Bone marrow (tissue), 2 donors: ENCODE data around the gene DNAH5.

Experiments used
- DNase-seq, 2 donors: peaks; one replicate each; lab custom pipeline; 2025; lab: John Stamatoyannopoulos, UW

The DNAH5 gene

DNA sequence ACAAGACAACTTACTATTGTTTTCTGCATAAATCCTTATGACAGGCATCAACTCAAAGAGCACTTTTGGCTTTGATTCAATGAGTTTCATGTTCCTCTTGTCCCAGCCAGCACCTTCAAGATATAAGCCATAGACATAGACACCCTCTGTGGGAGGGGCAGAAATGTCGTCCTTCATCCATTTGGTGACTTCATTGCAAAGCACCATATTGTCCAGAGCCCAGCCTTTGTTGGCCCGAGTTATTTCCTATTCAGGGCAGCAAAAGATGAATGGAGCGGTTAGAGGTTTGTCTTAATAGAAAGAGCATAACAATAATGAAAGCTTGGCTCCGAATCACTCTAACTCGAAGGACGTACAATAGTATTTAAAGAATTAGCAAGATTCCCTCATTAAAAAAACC is 243.9 kb downstream of the DNAH5 start:
- no peak for DNase-seq

DNA sequence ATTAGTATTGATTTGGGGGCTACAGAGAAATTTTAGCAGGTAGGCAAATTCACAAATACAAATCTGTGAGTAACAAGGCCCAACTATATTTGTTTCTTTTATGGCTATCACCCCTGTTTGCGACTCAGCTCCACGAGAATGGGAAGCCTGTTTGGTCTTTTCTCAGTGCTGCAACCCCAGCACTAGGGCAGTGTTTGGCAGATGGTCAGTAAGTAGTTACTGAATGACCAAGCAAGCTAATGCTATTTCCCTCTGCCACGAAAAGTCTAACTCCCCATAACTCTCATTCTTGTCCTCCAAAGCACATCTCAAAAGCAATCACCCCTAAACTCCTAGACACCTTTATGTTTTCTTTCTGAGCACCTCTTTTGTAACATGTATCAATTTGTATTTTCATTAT is 245.6 kb downstream of the DNAH5 start:
- no peak for DNase-seq

DNA sequence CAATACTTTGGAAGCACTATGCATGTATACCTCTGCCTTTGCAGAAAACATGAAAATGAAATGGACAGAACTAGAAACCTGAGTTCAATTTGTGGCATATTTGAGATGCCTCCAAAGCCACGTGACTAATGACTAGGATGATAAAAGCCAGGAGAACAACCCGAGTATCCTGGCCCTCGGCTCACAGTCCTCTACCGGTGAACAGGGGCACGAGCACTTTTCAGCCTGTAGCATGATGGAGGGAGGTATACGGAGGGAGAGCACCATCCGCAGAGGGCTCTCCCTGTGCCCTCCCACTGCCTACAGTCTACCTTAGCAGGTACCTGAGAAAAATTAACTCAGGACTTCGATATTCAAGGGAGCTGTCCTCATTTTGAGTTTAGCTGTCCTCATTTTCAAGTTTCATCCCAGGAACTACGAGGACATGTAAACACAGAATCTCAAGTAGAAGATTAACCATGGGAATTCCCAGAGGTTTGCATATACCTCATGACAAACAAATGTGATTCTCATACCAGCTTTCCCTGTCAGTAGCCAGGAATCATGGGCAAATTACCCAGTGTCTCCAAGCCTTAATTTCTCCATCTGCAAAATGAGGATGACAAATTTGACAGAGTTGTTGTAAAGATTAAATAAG is 249.3 kb downstream of the DNAH5 start:
- no peak for DNase-seq

DNA sequence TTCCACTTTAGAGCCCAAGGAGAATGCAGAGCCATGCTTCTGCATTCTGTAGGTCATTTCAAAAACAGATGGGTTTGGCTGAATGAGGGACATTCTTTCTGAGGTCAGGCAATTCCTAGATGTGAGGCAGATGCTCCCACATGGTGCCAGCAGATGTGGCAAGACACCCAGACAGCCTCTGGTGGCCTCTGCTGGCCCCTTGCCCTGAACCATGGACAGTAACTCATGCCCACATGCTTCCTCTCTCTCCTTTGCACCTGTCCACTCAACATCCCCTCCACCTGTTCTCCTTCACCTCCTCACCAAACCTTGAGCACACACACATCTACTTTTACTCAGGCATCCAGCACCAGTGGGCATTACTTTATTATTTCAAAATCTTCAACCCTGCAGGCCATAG is 252.3 kb downstream of the DNAH5 start:
- DNase-seq: no peak

DNA sequence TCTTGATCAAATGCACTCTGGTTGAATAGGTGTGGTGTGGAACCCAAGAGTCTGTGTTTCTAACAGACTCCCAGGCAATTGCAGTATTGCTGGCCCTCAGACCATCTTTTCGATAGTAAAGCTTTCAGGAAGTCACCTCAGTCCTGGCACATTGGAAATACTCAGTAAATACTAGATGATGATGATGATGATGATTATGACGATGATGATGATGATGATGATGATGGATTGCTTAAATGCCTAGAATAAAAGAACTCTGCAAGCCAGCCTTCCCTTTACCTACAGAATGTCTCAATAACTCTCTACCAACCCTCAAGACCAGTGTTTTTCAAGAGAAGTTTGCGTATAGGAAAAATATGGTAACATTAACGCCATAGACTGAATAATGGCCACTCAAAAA is 268.0 kb downstream of the DNAH5 start:
- DNase-seq: no peak

DNA sequence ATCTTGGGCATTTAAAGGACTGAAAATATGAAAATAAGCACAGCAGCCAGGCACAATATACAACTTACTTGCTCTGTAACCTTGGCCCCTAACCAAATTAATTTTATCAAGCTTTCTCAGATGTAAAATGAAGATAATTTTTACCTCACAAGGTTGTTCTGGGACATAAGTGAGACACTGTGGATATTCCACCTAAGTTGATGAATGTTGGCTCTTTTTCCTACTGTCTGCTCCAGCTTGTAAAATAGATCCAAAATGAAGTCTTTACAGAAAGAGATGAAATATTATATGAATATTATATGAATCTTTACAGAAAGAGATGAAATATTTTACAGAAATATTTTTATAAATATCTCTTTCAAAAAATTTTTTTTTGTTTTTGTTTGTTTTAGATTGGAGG is 270.1 kb downstream of the DNAH5 start:
- DNase-seq: no peak

DNA sequence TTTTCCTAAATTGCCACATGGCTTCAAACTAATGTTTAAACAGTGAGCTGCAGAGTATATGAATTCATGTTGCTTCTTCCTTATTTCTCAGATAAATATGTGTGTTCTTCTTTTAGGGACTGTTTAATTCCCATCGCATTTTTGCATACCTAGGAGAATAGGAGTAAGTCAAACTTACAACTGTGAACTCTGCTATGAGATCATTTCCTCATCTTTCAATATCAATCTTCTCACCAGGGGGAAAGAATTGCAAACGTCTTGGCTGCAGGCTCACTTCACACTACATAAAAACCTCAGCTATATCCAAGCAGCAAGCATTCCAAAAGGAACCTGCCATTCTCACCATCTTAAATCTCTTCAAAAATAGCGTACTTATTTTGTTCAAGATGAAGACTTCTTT is 271.0 kb downstream of the DNAH5 start:
- no peak for DNase-seq

DNA sequence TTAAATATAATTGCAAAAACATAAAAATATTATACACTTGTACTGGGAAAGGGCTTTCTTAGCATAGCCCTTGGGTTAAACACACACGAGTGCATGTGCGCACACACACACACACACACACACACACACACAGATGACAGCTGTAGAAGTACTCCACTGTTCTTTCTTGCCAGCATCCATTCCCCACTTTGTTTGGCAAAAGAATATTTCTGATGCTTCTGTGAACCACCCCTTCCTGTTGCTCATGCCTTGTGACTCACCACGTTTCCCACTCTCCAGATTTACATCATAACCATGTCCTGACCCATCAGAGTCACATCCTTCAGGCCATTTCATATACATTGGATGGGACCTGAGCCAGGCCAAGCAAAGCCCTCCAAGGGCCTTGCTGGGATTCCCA is 280.1 kb downstream of the DNAH5 start:
- DNase-seq: no peak

DNA sequence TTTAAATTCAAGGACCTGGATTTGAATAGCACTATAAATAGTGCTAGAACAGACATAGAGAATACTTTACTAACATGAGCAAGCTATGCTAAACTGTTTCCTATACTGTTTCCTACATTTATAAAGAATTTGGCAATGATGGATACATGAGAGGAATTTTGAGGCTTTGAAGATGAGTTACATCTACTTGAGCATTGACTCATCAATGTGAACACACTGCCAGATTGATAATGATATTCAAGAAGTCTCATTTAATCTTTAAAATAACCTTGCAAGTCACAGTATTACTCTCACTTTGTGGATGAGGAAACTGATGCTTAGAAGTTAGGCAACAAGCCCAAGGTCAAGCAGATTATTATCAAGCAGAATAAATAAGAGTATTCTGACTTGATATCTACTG is 281.9 kb downstream of the DNAH5 start:
- no peak for DNase-seq

DNA sequence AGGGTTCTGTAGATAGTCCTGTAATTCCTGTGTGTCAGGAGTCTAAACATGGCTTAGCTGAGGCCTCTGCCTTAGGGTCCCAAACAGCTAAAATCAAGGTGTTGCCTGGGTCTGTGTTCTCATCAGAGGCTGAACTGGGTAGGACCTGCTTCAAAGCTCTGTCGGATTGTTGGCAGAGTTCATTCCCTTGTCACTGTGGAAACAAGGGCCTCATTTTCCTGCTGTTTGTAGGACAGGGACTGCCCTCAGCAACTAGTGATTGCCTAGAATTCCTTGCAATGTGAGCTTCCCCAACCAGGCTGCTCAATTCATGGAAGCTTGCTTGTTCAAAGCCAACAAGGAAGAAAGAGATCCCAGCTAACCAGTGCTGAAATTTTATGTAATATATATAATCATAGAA is 283.2 kb downstream of the DNAH5 start:
- DNase-seq: no peak

DNA sequence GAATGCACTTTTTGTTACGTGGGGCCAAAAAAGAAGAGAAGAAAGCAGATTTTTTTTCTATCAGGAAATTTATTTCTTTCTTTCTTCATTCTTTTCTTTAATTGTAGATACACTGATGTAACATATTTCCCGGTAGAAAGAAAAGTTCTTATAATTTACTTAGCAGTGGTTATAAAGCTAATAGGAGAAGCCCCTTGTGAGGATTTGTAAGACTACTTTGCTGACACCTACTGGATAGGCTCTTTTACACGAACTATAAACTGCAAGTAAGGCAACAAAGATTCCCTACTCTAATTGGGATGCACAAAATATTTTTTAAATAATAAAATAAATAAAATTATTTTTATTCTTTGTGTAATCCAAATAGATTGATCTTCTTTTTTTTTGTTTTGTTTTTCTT is 284.4 kb downstream of the DNAH5 start:
- no peak for DNase-seq

DNA sequence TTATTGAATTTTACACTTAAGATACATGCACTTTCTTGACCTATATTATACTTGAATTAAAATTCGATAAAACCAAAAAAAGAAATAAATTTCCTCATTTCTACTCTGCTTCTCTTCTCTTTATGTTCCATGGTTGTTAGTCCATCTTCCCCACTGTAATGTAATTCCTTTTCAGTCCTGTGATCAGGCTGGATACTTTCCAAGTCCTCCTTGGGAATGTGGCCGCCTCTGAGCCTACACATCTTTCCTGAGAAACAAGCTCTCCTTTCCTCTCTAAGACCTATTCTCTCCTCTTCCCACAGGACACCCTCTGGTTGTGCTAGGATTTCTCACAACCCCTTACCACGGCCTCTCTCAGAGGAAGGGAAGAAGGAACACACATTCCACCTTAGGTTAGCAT is 285.1 kb downstream of the DNAH5 start:
- DNase-seq: no peak

DNA sequence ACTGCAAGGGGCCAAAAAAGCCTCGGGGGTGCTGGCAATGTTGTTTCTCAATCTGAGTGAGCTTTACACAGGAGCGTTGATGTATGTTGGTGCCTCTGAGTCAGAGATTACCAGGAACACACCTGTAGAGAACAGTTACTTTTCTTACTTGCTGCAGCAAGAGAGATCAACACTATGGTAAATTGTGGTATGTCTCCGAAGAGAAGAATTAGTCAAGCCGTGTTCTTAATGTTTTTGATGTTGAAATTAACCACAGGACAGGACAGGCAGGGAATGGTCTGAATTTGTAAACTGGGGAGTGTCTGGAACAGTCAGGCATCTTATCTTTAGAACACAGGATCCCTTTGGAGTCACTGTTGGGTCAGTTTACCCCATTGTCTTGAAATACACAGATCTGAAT is 285.7 kb downstream of the DNAH5 start:
- no peak for DNase-seq

DNA sequence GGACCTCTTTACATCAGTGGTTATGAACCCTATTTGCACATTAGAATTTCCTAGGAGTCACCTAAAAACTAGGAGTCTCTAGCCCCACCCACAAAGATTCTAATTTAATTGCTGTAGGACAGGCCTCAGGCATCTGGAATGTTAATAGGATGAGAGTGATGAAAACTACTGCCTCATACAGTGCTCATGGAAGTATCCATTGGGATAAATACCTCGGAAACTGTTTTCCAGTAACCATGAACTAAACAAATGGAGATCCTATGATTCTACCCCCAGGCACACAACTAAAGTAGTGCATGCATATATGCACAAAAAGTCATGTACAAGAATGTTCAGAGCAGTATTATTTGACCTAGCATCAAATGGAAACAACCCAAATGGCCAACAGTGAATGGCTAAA is 286.3 kb downstream of the DNAH5 start:
- DNase-seq: no peak

DNA sequence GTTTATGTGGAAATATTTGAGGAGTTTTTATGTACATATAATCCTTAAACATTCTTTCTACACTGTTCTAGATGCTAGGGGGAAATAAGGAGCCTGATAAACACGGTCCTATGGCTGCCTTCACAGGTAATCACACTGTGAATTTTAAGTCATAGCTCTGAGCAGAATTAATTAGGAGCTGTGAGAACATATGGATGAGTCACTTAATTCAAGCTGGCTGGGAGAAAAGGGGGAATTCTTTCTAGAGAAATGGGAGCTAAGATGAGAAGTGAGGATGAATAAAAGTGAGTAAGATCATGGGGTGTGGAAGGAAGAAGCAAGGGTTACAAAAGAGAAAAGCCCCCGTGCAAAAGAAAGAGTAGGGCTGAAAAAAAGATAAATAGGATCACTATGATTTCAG is 290.8 kb downstream of the DNAH5 start:
- DNase-seq: no peak

DNA sequence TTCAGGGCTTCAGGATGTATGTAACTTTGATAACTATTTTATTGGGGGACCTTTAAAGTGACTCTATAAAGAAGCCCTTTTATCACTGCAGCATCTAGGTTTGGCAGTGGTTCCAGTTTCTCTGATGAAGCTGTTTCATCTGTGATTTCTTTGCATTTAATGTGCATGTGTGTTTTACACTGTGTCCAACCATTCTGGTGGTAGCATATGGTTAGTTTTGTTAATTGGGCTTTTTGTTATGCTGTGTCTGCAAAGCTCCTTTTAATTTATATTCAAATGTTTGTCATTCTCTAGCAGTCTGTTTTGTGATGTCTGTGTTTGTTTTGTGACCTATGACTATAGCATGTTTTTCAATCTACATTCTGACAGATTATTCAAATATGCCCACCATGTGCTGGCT is 294.8 kb downstream of the DNAH5 start:
- DNase-seq: no peak

DNA sequence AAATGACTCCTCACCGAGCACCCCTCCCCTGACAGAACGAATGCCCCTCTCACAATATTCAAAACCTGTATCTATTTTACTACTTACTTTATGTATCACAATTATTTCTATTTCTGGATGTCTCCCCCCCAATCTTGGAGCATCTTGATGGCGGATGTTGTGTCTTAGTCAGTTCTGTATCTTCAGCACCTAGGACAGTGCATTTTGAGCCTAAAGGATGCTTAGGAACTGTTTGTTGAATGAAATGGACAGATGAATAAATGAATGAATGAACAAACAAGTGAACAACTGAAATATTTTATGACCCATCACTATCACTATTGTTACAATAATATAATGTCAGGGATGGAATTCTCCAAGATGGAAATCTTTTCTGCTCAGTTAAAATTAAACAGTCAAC is 295.7 kb downstream of the DNAH5 start:
- no peak for DNase-seq

DNA sequence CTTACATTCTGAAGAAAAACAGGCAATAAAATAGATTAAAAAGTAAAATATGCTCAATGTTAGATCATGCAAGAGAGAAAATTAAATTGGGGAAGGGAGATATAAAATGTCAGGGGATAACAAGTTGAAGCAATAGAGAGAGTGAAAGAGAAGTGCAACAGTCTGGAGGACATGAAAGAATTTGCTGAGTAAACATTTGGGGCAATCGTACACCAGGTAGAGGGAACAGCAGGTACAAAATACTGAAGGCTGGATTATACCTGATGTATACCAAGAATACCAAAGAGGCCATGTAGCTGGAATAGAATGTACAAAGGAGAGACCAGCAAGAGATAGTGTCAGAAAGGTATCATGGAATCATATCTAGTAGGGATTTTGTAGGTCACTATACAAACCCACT is 300.8 kb downstream of the DNAH5 start:
- DNase-seq: no peak

DNA sequence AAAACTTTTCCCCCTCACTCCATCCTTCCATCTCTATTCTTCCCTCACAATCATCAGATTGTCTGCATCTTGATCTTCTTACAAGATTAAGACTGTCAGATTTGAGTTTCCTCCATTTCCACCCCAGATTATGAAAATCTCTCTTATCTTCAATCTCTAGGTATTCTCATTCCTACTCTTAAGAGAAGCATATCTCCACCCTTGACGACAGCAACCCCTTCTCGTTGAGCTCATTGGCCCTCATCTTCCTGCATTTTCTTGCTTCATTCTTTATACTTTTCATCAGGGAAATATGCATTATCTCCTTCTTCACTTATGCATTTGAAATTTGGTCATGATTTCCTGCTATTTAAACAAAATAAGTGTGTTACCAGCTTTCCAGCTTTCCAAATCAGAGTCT is 301.3 kb downstream of the DNAH5 start:
- DNase-seq: no peak
